Panc1 (cell line): ENCODE measurements around the gene MYO16. TPM values are rescaled to one million over a fixed set of nuclear protein-coding genes. Genes with fewer than 3 reads are reported as not detected.

Experiments
- ATAC-seq: fragments of 200-7000 bp; cut with Tn5 transposase; 2 replicates; pipeline ENCODE4 v1.9.1; 2020; ENCODE audit warnings: mild to moderate bottlenecking, moderate library complexity
- BruUV-seq: library from RNA; stranded (reverse); fragments of 400-500 nt; replicated peaks from 2 replicates; lab custom pipeline; 2021; lab: Mats Ljungman, UMichigan
- CTCF ChIA-PET: fragments of 300-600 bp; sonication (Branson Sonifier 250); formaldehyde crosslinking; loops from one replicate; lab custom pipeline; 2022; ENCODE audit warnings: antibody characterized with exemption; lab: Charles Lee
- POLR2A ChIA-PET: fragments of 300-600 bp; sonication (Branson Sonifier 250); formaldehyde crosslinking; loops from one replicate; lab custom pipeline; 2022; ENCODE audit warnings: antibody characterized with exemption; lab: Charles Lee
- DNase-seq: peaks from one replicate; pipeline ENCODE4 v3.0.0-alpha.2; 2010; ENCODE audit warnings: low read depth, low spot score
- H3K27ac ChIP-seq: 2 replicates; pipeline ENCODE4 v1.5.1; 2011; ENCODE audit warnings: mild to moderate bottlenecking, low read length, inconsistent platforms
- H3K27me3 ChIP-seq: fragments of 200-500 bp; sonication (Bioruptor generic); 2 replicates; pipeline ENCODE4 v1.6.0; 2014; ENCODE audit warnings: low read length, inconsistent platforms; ENCODE audit not compliant: control insufficient read depth, insufficient read depth
- H3K36me3 ChIP-seq: fragments of 200-500 bp; sonication (Bioruptor generic); 2 replicates; pipeline ENCODE4 v1.5.1; 2014; ENCODE audit warnings: inconsistent platforms, mild to moderate bottlenecking, low read length, moderate library complexity; ENCODE audit not compliant: control insufficient read depth, insufficient read depth
- H3K4me1 ChIP-seq: 2 replicates; pipeline ENCODE4 v1.5.1; 2011; ENCODE audit warnings: inconsistent platforms, mild to moderate bottlenecking, low read length, moderate library complexity; ENCODE audit not compliant: control insufficient read depth, insufficient read depth
- H3K4me3 ChIP-seq, 2 experiments: 2 replicates each; pipeline ENCODE4 v1.5.1; 2011 to 2012; ENCODE audit warnings: low read depth in 2 of 2, low read length in 2 of 2, mild to moderate bottlenecking in 2 of 2, inconsistent platforms in 1 of 2, moderate library complexity in 1 of 2
- H3K9me3 ChIP-seq: fragments of 200-500 bp; sonication (Bioruptor generic); 2 replicates; pipeline ENCODE4 v1.5.1; 2014; ENCODE audit warnings: low read depth, mild to moderate bottlenecking, inconsistent platforms, low read length, moderate library complexity; ENCODE audit not compliant: control insufficient read depth, insufficient read depth
- POLR2AphosphoS5 ChIP-seq: IDR thresholded peaks from 2 replicates; pipeline ENCODE4 v1.6.1; 2012; ENCODE audit warnings: mild to moderate bottlenecking, low read depth, low read length, moderate library complexity
- SIN3A ChIP-seq: IDR thresholded peaks from 2 replicates; pipeline ENCODE4 v1.6.1; 2012; ENCODE audit warnings: low read depth, mild to moderate bottlenecking, low read length, moderate library complexity, borderline replicate concordance; ENCODE audit not compliant: insufficient read depth
- TCF7L2 ChIP-seq: IDR thresholded peaks from 2 replicates; pipeline ENCODE4 v1.6.1; 2011; ENCODE audit warnings: mild to moderate bottlenecking, low read depth, low read length, inconsistent platforms
- in situ Hi-C: cut with HindIII; loops from 2 replicates; pipeline ENCODE4 v1.10.0; 2016; ENCODE audit warnings: low sequenced_read_pairs, low pct_unique_long_range_greater_than_20kb
- intact Hi-C: fragments of 100-400 bp; cut with micrococcal nuclease; formaldehyde crosslinking; loops from one replicate; pipeline ENCODE4 v1.10.0; 2022; ENCODE audit not compliant: unreplicated experiment
- total RNA-seq: library from RNA; stranded (reverse); gene quantifications from one replicate; pipeline ENCODE4 v1.2.1, GENCODE V29; 2021; ENCODE audit not compliant: unreplicated experiment
- TF ChIP-seq, protein P1 (sequence below), 2 experiments: IDR thresholded peaks; 2 replicates each; pipeline ENCODE4 v1.6.1; 2011 to 2012; ENCODE audit warnings: low read depth in 2 of 2, control low read depth in 1 of 2, low read length in 1 of 2, mild to moderate bottlenecking in 1 of 2, moderate library complexity in 1 of 2; ENCODE audit not compliant: insufficient read depth in 1 of 2
- TF ChIP-seq, protein P2 (sequence below): fragments of 450-650 bp; IDR thresholded peaks from 2 replicates; pipeline ENCODE4 v1.5.1; 2017; ENCODE audit warnings: mild to moderate bottlenecking

MYO16 gene
- total RNA-seq, 1 experiment from 2014 or later, result 0.08 TPM

DNA sequence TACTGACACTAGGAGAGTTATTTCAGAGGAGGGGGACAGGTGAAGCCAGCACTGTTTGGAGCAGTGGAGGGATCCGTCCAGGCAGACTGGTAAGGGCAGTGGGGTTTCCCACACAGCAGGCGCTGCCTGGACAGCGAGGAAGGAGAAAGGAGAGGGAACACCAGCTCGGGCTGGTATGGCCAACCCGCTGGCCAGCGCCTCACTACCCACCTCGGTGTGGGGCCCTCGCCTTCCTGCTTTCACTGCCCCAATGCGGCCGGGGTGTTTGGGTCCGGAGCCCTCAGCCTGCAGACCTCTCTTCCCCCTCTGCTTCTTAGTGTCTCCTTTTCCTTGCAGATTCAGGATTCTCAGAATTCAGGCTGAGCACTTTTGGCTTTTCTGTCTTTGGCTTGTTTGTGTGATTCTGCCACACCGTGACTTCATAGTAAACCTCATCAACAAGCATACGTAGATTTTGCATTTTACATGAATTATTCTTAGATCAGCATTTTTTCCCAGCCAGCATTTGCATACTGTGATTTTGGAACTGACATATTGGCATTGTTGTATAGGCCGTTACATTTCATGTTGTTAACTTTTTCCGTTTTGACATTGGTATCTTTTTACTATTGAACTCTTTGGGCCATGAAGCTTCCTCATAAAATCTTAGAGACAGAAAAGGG, 294.1 kb downstream of the MYO16 start:
- H3K4me3 ChIP-seq, result no peak overlapping the region
- POLR2A ChIA-PET, result no interaction called here
- H3K4me1 ChIP-seq, result peaks cover 8% of the 10 kb centered on the region
- no peak overlapping the region for H3K27ac ChIP-seq
- no peaks in the 10 kb centered on the region for H3K9me3 ChIP-seq
- BruUV-seq, result no TSS peak
- in situ Hi-C loops, result no loop called here
- CTCF ChIA-PET, result no interaction called here
- no peaks in the 10 kb centered on the region for H3K36me3 ChIP-seq
- TF ChIP-seq, protein P1, sequence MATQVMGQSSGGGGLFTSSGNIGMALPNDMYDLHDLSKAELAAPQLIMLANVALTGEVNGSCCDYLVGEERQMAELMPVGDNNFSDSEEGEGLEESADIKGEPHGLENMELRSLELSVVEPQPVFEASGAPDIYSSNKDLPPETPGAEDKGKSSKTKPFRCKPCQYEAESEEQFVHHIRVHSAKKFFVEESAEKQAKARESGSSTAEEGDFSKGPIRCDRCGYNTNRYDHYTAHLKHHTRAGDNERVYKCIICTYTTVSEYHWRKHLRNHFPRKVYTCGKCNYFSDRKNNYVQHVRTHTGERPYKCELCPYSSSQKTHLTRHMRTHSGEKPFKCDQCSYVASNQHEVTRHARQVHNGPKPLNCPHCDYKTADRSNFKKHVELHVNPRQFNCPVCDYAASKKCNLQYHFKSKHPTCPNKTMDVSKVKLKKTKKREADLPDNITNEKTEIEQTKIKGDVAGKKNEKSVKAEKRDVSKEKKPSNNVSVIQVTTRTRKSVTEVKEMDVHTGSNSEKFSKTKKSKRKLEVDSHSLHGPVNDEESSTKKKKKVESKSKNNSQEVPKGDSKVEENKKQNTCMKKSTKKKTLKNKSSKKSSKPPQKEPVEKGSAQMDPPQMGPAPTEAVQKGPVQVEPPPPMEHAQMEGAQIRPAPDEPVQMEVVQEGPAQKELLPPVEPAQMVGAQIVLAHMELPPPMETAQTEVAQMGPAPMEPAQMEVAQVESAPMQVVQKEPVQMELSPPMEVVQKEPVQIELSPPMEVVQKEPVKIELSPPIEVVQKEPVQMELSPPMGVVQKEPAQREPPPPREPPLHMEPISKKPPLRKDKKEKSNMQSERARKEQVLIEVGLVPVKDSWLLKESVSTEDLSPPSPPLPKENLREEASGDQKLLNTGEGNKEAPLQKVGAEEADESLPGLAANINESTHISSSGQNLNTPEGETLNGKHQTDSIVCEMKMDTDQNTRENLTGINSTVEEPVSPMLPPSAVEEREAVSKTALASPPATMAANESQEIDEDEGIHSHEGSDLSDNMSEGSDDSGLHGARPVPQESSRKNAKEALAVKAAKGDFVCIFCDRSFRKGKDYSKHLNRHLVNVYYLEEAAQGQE (IDR thresholded peaks at IDR 0.05; ENCODE audit: insufficient read depth in 1 of 2, low read depth in 2 of 2, low read length in 1 of 2), result no peak
- TF ChIP-seq TCF7L2, result no peak
- no peak for TF ChIP-seq POLR2AphosphoS5
- no peak for TF ChIP-seq SIN3A
- TF ChIP-seq, protein P2, sequence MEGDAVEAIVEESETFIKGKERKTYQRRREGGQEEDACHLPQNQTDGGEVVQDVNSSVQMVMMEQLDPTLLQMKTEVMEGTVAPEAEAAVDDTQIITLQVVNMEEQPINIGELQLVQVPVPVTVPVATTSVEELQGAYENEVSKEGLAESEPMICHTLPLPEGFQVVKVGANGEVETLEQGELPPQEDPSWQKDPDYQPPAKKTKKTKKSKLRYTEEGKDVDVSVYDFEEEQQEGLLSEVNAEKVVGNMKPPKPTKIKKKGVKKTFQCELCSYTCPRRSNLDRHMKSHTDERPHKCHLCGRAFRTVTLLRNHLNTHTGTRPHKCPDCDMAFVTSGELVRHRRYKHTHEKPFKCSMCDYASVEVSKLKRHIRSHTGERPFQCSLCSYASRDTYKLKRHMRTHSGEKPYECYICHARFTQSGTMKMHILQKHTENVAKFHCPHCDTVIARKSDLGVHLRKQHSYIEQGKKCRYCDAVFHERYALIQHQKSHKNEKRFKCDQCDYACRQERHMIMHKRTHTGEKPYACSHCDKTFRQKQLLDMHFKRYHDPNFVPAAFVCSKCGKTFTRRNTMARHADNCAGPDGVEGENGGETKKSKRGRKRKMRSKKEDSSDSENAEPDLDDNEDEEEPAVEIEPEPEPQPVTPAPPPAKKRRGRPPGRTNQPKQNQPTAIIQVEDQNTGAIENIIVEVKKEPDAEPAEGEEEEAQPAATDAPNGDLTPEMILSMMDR, result no peak
- ATAC-seq (no peak), DNase-seq (no peak)
- intact Hi-C loops, result no loop called here
- no peaks in the 10 kb centered on the region for H3K27me3 ChIP-seq

GRCh38 chr13:108924134-108924533, 294.7 kb downstream of the MYO16 start:
- intact Hi-C loops, result no loop called here
- in situ Hi-C loops, result no loop called here
- POLR2A ChIA-PET, result no interaction called here

More at GRCh38 chr13:108924134-108924533, 294.7 kb downstream of the MYO16 start:
- TF ChIP-seq, protein P2, result no peak
- TF ChIP-seq POLR2AphosphoS5, result no peak
- no peak for TF ChIP-seq SIN3A
- no peak for TF ChIP-seq TCF7L2
- TF ChIP-seq, protein P1 (IDR thresholded peaks at IDR 0.05; ENCODE audit: insufficient read depth in 1 of 2, low read depth in 2 of 2, low read length in 1 of 2), result no peak
- no peaks in the 10 kb centered on the region for H3K27me3 ChIP-seq
- no peak for DNase-seq
- no TSS peak for BruUV-seq
- no peak for ATAC-seq
- H3K4me1 ChIP-seq, result peaks cover 7% of the 10 kb centered on the region
- no peaks in the 10 kb centered on the region for H3K36me3 ChIP-seq
- H3K9me3 ChIP-seq, result no peaks in the 10 kb centered on the region
- CTCF ChIA-PET, result no interaction called here
- no peak overlapping the region for H3K27ac ChIP-seq
- no peak overlapping the region for H3K4me3 ChIP-seq
